Gastroesophageal sphincter (tissue), 4 donors: ENCODE measurements around the gene WTAP. TPM values are rescaled to one million over a fixed set of nuclear protein-coding genes. Genes with fewer than 3 reads are reported as not detected.

Source experiments
- ATAC-seq: fragments of 150-250 bp; one replicate; pipeline ENCODE4 v1.9.1; 2016; ENCODE audit warnings: mild to moderate bottlenecking, moderate library complexity
- H3K27ac ChIP-seq, 4 donors: fragments of 200-600 bp; sonication (generic) in 3 of 4; 1 replicate in 3 of 4; 2 replicates in 1 of 4; pipeline ENCODE4 v1.5.1; 2016 to 2019
- H3K27me3 ChIP-seq: fragments of 200-600 bp; sonication (generic); one replicate; pipeline ENCODE4 v1.5.1; 2019
- H3K36me3 ChIP-seq, 2 donors: fragments of 200-600 bp; sonication (generic); one replicate each; pipeline ENCODE4 v1.5.1; 2019; ENCODE audit warnings: control low read depth in 1 of 2
- H3K4me1 ChIP-seq, 3 donors: fragments of 200-600 bp; sonication (generic); 1 replicate in 2 of 3; 2 replicates in 1 of 3; pipeline ENCODE4 v1.5.1; 2016 to 2019; ENCODE audit warnings: control low read depth in 2 of 3
- H3K4me3 ChIP-seq, 2 donors: fragments of 200-600 bp; sonication (generic); one replicate each; pipeline ENCODE4 v1.5.1; 2019; ENCODE audit warnings: mild to moderate bottlenecking in 1 of 2, moderate library complexity in 1 of 2
- H3K9me3 ChIP-seq, 3 donors: fragments of 200-600 bp; sonication (generic); one replicate each; pipeline ENCODE4 v1.5.1; 2017 to 2019; ENCODE audit warnings: control low read depth in 2 of 3
- EP300 ChIP-seq: sonication (generic); formaldehyde crosslinking; IDR thresholded peaks from one replicate; pipeline ENCODE4 v1.6.1; 2017; ENCODE audit warnings: antibody characterized with exemption, mild to moderate bottlenecking
- POLR2A ChIP-seq, 2 donors: fragments of 450-650 bp; IDR thresholded peaks; one replicate each; pipeline ENCODE4 v1.6.1; 2017; ENCODE audit warnings: antibody characterized with exemption in 2 of 2, mild to moderate bottlenecking in 2 of 2, moderate library complexity in 1 of 2
- POLR2AphosphoS5 ChIP-seq: sonication (generic); formaldehyde crosslinking; IDR thresholded peaks from one replicate; pipeline ENCODE4 v1.6.1; 2017; ENCODE audit warnings: antibody characterized with exemption
- WGBS, 2 donors: methylation state at CpG; one replicate each; pipeline ENCODE4 v1.1.5; 2018; ENCODE audit warnings: low coverage in 1 of 2; 5-methylcytosine and 5-hydroxymethylcytosine counted together
- total RNA-seq, 4 donors: library from RNA; depleted of rRNA; stranded (reverse); fragments of >200 nt; gene quantifications; one replicate each; pipeline ENCODE4 v1.1.0, GENCODE V29; 2016
- TF ChIP-seq, protein P1 (sequence below), 4 experiments: fragments of 200-600 bp in 2 of 4; fragments of 450-650 bp in 2 of 4; sonication (generic) in 1 of 4; IDR thresholded peaks; one replicate each; pipeline ENCODE4 v1.5.1; 2017 to 2019; ENCODE audit warnings: antibody characterized with exemption in 4 of 4, mild to moderate bottlenecking in 2 of 4, moderate library complexity in 2 of 4

Gene WTAP
- 100 to 1,000 TPM in 1 of 4 donors, 10 to 100 TPM in 3; 52.1 to 123 (median 79.9) TPM for total RNA-seq

DNA sequence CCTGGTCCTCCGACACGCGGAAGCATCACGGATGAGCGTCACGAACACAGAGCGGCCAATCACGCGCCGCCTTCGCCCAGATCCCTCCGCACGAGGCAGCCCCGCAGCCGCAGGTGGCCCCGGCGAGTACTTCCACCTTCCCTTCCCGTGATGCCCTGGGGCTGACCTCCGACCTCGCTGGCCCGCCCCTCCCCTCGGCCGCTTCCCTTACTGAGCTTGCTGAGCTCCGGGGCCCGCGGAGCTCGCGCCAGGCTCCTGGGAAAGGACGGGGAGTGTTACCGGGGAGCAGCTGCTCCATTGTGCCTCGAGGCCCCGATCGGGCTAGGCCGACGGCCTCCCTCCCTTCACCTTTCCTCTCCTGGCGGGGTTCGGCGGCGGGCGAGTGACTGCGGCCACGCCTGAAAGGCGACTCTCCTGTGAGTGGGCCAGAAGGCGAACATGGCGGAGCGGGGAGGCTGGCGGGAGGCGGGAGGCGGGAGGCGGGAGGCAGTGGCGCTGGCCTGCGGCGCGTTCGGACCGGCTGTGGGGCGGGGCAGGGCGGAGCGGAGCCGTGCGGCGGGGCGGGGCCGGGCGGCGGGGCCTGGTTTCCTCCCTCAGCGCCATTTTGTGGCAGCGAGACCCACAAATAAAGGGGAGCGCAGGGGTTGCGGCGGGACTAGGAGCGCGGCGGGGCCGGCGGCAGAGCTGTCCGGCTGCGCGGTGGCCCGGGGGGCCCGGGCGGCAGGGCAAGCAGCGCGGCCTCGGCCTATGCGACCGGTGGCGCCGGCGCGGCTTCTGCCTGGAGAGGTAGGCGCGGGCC, at the start of gene WTAP:
Gene WTAP, plus strand, starts transcription at position 589 of the 799 bp plus-strand sequence. CDS start 8,760 bp downstream, outside the sequence.
- peak within 1 kb of the TSS; percentile 82 to 99 (median 98) for H3K27ac ChIP-seq
- no CpG with 5 or more reads among the region's 93 CpGs for WGBS, 2 donors
- H3K36me3 ChIP-seq = no peaks in the 10 kb centered on the region
- peak; percentile 95 for ATAC-seq
- no peak for TF ChIP-seq EP300
- TF ChIP-seq POLR2A (IDR thresholded peaks at IDR 0.05) = peak; percentile 57 to 89
- TF ChIP-seq, protein P1, sequence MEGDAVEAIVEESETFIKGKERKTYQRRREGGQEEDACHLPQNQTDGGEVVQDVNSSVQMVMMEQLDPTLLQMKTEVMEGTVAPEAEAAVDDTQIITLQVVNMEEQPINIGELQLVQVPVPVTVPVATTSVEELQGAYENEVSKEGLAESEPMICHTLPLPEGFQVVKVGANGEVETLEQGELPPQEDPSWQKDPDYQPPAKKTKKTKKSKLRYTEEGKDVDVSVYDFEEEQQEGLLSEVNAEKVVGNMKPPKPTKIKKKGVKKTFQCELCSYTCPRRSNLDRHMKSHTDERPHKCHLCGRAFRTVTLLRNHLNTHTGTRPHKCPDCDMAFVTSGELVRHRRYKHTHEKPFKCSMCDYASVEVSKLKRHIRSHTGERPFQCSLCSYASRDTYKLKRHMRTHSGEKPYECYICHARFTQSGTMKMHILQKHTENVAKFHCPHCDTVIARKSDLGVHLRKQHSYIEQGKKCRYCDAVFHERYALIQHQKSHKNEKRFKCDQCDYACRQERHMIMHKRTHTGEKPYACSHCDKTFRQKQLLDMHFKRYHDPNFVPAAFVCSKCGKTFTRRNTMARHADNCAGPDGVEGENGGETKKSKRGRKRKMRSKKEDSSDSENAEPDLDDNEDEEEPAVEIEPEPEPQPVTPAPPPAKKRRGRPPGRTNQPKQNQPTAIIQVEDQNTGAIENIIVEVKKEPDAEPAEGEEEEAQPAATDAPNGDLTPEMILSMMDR (IDR thresholded peaks at IDR 0.05) = peak in 1 of 4 experiments; percentile 5
- TF ChIP-seq POLR2AphosphoS5 = peak; percentile 91
- no peaks in the 10 kb centered on the region for H3K27me3 ChIP-seq
- no peaks in the 10 kb centered on the region for H3K9me3 ChIP-seq
- peak within 1 kb of the TSS; percentile 93 to 98 for H3K4me3 ChIP-seq
- H3K4me1 ChIP-seq = peaks cover 5 to 56% (median 10%) of the 10 kb centered on the region in 3 donors

DNA sequence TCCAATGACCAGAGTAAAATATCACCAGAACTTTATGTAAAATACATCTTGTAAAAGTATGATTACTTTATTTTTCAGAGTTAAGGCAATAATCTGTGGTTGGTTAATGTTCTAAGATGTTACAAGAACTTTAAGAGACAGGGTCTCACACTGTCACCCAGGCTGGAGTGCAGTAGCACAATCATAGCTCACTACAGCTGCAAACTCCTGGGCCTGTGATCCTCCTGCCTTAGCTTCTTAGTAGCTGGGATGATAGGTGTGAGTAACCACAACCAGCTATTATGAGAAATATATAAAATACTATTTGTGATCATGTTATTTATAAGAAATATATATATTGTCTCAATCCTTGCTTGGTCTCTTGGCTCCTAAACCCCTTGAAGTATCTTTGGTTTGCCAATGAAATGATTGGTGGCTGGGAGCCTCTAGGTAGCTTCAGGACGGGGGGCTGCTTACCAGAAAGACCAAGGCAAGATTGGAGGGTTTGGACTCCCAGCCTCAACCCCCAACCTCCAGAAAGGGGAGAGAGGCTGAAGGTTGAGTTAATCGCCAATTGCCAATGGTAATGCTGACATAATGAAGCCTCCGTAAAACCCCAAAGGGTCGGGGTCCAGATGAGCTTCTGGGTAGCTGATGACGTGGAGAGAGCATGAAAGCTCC, 49.7 kb upstream of the WTAP start:
- Histone ChIP-seq H3K27me3 (no peaks in the 10 kb centered on the region), H3K9me3 (no peaks in the 10 kb centered on the region), H3K4me3 (no peak overlapping the region), H3K36me3 (peaks cover 4 to 44% of the 10 kb centered on the region in 2 donors), H3K27ac (no peak overlapping the region), H3K4me1 (peaks cover 0 to 46% (median 2%) of the 10 kb centered on the region in 3 donors)
- no peak for TF ChIP-seq POLR2A (IDR thresholded peaks at IDR 0.05)
- TF ChIP-seq, protein P1 (IDR thresholded peaks at IDR 0.05) = no peak
- TF ChIP-seq POLR2AphosphoS5 = no peak
- no peak for TF ChIP-seq EP300
- ATAC-seq = no peak
- WGBS, 2 donors = 97% methylated on average over 5 of the region's 5 CpGs; no CpG with 5 or more reads in 1 of the 2 donors

DNA sequence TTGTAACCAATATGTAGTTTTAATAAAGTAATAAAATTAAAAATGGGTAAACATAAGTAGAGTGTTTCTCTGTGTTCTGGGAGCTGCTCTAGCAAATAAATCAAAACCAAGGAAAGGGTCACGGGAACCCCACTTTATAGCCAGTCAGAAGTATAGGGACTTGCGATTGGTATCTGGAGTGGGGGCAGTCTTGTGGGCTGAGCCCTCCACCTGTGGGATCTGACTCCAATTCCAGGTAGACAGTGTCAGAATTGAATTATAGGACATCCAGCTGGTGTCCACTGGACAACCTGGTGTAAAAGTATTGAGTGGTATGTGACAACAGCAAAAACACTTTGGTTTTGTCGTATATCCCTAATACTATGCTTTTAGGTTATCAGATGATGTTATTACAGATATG, 48.7 kb upstream of the WTAP start:
- Histone ChIP-seq H3K27ac (no peak overlapping the region), H3K36me3 (peaks cover 4 to 53% of the 10 kb centered on the region in 2 donors), H3K27me3 (no peaks in the 10 kb centered on the region), H3K4me3 (no peak overlapping the region), H3K4me1 (peaks cover 0 to 55% (median 2%) of the 10 kb centered on the region in 3 donors), H3K9me3 (no peaks in the 10 kb centered on the region)
- WGBS, 2 donors = 94 to 95% methylated on average over 2 to 3 of the region's 3 CpGs
- ATAC-seq = no peak
- TF ChIP-seq, protein P1 (IDR thresholded peaks at IDR 0.05) = no peak
- TF ChIP-seq EP300 (no peak), POLR2AphosphoS5 (peak; percentile 22), POLR2A (IDR thresholded peaks at IDR 0.05) (no peak)

DNA sequence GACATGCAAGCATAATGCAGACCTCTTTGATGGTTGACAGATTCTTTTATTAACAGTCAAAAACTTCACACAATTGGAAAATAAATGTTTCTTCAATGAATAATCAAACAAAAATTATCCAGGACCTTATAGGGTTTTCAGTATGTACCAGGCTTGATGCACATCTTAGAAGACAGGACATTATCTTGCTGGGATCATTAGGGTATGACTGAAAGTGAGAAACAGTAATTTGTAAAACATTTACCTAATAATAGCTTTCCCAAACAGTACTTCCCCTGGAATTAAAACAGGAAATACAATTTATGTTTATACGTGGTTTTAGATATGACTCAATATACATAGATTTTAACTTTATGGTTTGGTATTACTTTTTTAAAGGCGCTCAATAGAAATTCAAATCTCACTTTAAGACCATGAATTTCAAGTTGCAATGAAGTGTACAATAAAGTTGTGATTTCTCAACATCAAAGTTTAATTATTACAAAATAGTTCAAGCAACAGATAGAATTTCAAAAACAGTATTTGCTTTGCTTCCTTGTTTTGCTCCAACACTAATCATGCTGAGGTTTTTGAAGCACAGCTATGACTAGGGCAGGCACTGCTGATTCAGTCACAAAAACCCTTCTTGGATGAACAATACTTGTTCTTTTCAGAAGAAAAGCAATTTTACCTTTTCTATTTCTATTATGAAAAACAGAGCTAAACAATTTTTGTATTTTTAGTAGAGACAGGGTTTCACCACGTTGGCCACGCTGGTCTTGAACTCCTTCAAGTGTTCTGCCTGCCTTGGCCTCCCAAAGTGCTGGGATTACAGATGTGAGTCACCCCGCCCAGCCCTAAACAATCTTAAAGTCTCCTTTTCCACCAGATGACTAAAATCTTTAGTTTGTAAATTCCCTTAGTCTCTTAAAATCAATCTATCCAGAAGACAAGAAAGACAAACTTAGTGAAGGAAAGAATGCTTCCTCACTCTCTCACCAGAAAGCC, 47.9 kb upstream of the WTAP start:
- H3K36me3 ChIP-seq = peaks cover 4 to 61% of the 10 kb centered on the region in 2 donors
- H3K9me3 ChIP-seq = no peaks in the 10 kb centered on the region
- peaks cover 0 to 63% (median 2%) of the 10 kb centered on the region in 3 donors for H3K4me1 ChIP-seq
- H3K4me3 ChIP-seq = no peak overlapping the region
- peak overlapping the region in 3 of 4 donors; percentile 46 to 61 (median 59) for H3K27ac ChIP-seq
- H3K27me3 ChIP-seq = no peaks in the 10 kb centered on the region
- peak; percentile 36 for ATAC-seq
- TF ChIP-seq, protein P1 (IDR thresholded peaks at IDR 0.05) = no peak
- TF ChIP-seq POLR2AphosphoS5 (no peak), EP300 (no peak), POLR2A (IDR thresholded peaks at IDR 0.05) (no peak)
- 53% methylated on average over 5 of the region's 5 CpGs for WGBS, 2 donors
